GM19025 (cell line): ENCODE data around the gene FUT7.
"Not testable (repeated sequence)": the region's sequence is repeated elsewhere in the genome, so short reads cannot be mapped to it uniquely, and the experiment has no call there.

ENCODE experiments used
- ATAC-seq: cut with Tn5 transposase; IDR thresholded peaks from one replicate; pipeline ENCODE4 v1.9.1; 2021; ENCODE audit warnings: mild to moderate bottlenecking, low read depth, moderate library complexity; ENCODE audit not compliant: unreplicated experiment

FUT7 gene

DNA sequence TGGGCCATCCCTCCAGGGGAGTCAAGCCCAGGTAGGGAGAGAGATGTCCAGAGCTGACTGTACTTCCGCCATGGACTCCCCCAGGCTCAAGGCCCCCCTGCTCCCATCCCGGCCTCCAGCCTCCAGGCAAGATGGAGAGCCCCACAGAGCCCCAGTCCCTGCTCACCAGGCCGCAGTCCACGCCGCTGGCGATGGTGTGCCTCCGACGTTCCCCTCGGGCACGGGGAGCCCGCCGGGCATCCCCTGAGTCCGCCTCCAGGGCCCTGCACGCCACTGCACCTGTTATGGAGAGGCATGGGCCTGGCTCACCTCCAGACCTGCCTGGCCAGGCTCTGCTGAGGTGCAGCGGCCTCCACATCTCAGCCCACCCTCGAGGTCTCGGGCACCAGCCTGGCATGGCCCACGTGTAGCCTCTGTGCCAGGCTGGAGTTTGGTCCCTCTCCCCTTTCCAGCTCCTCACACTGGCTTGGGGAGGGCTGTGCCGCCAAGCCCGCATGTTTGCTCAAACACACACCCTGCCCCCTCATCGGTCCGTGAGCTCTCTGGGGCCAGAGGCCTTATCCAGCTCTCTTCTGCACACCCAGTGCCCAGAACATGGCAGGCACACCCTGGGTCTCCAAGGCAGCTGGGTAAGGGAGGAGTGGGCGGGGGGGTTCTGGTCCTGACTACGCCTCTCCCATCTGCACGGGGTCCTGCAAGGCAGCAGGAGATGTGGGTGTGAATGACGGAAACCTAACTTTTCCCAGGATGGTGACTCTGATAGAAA lies 34.4 kb upstream of the FUT7 start:
- no peak for ATAC-seq

DNA sequence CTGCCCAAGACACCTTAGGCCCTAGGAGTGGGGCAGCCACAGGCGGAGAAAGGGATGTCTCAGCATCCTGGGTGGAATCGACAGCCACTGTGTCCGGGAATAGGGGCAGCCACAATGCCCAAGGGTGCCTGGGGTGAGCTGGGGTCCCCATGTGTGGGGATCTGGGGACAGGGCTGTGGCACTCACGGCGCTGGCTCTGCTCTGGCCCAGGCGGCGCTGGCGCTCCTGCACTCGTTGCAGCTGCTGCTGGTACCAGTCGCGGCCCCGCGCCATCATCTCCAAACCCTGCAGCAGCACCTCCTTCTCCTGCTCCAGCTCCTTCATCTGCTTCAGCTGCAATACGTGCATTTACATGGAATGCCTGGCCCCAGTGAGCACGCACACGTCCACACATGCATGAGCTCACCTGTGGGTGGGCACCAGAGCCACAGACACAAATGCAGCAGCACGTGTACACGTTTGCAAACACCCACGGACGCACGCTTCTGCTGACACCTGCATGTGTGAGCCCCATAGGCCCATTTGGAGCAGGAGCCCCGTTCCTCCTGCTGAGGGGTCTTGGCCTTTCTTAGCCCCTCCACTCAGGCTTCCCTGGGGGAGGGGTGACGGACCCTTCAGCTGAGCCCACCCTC lies 33.6 kb upstream of the FUT7 start:
- no peak for ATAC-seq

DNA sequence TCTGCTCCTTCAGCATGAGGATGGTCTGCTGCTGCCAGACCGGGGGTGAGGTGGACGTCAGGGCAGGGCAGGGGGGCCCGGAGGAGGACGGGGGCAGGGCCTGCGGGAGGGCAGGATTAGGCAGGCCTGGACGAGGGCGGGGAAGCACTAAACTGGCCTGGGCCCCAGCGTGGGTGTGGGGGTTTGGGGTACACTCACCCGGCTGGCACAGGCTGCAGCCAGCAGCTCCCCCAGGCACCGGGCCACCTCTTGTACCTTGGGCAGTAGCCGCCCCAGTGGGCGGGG lies 32.9 kb upstream of the FUT7 start:
- no peak for ATAC-seq

DNA sequence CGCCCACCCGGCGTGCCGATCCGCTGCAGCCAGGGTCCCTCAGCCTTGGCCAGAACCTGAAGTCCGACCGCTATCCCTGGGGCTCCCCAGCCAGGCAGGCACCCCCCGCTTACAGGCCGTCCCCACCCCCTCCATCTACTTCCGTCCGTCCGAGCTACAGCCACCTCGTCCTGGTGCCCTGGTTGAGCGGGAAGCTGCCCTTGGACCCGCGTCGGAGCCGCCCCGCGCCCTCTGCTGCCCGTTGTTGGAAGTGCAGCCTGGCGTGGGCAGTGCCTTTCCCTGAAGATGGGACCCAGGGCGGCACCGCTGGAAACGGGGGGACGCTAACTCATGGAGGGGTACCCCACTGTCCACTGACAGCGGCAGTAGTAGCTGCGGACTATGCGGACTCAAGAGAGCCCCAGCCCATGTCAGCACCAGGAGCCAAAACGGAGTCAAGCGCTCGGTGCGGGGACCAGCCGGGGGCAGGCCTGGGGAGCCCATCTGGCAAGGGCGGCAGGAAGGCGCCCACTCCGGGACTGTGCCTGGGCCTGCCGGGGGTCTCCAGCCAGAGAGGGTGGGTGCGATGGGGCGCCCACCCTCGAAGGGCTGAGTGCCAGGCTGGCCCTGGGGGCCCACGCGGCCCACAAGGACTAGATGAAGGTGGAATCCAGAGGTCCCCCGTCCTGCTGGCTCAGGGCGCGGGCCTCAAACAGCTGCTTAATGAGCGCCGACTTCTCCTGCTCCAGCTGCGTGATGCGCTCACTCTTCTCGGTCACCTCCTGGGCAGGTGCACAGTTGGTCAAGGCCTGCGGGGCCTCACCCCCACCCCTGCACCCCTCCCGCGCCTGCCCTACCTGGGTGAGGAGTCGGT lies 32.4 kb upstream of the FUT7 start:
- no peak for ATAC-seq

DNA sequence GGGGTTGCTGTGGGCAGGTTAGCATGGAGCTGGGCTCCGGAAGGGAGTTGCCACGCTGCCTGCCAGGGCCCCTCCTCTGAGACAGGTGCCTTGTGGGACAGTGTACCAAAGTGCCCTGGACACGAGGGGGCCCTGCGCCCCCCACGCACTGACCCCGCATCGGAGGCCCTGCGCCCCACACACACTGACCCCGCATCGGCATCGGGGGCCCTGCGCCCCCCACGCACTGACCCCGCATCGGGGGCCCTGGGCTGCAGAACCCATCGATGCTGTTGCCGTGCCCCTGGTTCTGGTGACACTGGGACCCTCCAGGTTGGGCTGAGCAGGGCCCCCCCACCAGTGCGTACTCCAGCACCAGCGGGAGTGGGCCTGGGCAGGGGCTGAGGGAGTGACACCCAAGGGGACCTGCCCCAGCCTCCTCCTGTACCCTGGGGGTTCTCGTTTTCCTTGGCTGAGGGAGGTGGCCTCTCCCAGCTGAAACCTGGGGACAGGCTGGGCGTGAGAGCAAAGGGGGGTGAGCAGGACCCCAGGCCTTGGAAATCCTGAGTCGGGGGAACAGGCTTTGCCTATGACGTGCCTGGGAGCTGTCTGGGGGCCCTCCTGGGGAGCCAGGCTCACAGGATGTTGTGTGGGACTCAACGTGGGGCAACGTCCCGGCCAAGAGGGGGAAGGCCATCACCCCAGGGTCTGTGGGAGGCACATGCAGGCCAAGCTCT lies 31.6 kb upstream of the FUT7 start:
- ATAC-seq: no peak

DNA sequence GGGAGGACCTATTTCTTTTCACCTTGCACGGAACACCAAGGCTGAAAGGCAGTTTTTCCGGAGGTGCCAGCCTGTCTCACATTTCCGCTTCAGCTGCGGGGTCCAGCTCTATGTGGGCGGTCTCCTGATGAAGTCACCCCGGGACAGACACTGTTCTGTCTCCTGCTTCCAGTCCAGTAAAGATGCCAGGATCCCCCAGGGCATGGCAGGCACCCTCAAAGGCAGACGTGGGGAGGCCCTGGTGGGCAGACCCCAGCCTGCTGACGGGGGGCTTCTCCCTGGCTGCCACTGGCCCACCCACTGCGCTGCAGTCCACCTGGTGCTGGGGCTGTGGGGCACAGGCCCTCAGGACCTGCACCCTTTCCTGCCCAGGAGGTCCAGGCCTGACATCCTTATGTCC lies 30.9 kb upstream of the FUT7 start:
- ATAC-seq: not testable (repeated sequence)

DNA sequence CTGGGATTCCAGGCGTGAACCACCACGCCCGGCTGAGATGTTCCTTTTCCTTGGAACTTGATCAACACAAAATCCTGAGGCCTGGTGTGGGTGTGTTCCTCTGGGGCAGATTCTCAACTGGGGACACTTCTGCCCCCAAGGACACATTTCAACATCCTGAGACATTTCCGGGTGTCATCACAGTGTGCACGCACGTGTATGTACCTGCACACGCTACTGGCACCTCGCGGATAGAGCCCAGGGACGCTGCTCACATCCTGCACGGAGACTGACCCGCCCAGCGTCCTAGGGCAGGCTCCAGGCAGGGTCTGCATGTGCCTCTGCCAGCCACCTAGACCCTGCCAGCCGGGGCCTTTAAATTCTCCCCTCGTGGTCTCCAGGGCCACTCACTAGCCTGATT lies 30.5 kb upstream of the FUT7 start:
- no peak for ATAC-seq

DNA sequence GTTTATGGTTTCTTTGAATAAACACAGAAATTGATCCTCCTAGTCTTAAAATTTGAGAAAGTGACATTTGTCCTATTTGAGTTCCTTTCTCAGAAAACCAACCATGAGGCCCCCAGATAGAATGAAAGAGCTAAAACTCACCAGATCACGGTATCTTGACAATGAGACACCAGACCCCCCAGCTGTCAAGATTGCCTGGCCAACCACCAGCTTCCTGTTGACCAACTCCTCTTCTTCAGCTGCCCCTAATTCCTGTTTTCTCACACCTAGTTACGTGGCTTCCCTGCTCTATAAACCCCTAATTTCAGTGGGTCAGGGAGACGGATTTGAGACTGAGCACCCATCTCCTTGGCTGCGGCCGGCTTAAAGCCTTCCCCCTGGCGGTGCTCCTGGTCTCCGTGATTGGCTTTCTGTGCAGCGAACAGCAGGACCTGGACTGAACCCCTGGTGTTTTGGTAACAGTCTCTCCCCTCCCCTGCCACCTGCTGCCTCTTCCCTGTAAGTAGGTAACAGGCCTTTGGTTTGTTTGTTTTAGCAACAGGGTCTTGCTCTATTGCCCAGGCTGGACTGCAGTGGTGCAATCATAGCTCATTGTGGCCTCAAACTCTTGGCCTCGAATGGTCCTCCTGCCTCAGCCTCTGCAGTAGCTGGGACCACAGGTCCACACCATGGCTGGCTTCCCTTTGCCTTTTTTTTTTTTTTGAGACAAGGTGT lies 26.8 kb upstream of the FUT7 start:
- no peak for ATAC-seq

DNA sequence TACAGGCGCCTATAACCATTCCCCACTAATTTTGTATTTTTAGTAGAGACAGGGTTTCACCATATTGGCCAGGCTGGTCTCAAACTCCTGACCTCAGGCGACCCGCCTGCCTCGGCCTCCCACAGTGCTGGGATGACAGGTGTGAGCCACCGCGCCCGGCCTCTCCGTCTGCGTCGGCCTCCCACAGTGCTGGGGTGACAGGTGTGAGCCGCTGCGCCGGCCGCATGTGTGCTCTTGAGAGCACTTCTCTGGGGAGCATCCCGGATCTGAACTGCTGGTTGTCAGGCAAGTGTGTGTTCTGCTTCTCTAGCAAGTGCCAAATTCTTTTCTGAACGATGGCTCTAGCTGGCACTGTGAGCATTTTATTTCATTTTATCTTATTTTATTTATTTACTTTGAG lies 25.7 kb upstream of the FUT7 start:
- no peak for ATAC-seq

DNA sequence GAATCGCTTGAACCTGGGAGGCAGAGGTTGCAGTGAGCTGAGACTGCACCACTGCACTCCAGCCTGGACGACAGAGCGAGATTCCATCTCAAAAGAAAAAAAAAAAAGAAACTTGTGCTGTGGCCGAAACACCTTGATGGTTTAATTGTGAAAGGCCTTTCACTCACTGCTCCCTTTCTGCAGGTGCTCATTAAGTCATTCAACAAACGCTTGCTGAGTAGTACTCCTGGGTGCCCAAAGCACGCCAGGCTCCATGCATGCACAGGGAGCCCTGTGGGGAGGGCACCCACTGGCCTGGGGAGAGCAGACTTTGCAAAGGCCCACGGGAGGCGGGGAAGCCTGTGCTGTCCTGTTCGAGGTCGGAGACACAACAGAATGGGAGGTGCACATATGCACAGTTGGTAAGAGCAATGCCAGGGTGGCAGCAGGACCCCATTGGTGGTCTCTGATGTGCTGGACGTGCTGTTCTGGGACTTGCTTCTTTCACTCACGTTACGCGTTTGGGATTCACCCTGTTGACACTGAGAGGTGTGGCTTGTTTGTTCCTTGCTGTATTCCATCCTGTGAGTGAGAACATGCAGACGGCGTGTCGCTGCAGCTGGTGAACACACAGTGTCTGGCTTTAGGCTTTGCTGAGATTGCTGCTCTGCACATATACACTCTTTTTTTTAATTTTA lies 25.0 kb upstream of the FUT7 start:
- no peak for ATAC-seq

DNA sequence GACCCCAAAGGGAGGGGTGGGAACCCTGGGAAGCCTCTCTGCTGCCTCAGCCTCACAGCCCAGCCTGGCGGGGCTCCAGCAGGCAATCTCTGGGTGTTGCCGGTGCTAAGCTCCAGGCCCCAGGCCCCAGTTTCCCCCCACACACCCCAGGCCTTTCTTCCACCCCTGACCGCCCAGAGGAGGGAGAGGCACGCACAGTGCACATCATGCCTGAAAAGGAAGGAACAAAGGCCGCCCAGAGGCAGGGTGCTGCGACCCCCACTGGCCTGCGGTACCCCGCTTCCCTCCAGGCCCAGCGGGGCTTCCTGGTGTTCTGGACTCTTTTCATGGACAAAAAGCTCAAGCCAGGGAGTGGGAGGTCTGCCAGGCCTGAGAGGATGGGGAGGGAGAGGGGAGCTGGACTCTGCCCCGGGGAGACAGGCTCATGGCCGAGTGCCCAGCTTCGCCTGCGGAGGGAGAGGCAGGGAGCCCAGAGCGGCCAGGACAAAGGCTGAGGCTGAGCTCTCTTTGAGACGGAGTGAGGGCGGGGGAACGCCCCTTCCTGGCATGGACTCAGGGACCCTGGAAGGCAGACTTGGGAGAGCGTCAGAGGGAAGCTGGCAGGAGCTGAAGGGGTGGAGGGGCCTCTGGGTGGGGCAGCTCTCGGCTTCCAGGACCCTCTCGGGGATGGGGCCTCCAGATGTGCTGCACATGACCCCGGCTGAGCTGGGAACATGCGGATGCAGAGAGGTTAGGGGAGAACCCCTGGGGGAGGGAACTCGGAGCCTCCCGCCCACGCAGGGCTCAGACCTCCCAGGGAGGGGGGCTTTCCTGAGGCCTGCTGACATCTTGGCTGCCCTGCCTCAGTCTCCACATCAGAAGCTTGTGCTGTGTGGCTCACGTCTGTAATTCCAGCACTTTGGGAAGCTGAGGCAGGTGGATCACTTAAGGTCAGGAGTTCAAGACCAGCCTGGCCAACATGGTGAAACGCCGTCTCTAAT lies 23.8 kb upstream of the FUT7 start:
- no peak for ATAC-seq

DNA sequence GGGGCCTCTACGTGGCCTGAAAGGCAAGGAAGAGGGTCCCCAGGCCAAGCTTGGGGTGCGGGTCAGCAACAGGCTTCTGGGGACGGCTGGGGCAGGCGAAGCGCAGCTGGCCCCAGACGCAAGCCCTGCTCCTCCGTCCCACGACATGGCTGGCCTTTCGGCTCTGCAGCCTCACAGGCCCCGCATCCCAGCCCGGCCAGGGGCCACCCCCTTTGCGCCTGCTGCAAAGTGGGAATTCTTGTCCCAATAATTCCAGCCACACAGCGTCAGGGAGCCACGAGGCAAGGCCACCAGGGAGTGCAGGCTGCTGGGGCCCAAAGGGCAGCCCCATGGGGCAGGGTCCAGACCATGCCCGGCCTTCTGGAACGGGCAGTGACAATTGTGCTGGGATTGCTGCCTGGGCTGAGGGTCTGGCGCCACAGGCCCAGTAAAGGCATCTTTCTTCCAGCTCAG lies 23.1 kb upstream of the FUT7 start:
- ATAC-seq: no peak

DNA sequence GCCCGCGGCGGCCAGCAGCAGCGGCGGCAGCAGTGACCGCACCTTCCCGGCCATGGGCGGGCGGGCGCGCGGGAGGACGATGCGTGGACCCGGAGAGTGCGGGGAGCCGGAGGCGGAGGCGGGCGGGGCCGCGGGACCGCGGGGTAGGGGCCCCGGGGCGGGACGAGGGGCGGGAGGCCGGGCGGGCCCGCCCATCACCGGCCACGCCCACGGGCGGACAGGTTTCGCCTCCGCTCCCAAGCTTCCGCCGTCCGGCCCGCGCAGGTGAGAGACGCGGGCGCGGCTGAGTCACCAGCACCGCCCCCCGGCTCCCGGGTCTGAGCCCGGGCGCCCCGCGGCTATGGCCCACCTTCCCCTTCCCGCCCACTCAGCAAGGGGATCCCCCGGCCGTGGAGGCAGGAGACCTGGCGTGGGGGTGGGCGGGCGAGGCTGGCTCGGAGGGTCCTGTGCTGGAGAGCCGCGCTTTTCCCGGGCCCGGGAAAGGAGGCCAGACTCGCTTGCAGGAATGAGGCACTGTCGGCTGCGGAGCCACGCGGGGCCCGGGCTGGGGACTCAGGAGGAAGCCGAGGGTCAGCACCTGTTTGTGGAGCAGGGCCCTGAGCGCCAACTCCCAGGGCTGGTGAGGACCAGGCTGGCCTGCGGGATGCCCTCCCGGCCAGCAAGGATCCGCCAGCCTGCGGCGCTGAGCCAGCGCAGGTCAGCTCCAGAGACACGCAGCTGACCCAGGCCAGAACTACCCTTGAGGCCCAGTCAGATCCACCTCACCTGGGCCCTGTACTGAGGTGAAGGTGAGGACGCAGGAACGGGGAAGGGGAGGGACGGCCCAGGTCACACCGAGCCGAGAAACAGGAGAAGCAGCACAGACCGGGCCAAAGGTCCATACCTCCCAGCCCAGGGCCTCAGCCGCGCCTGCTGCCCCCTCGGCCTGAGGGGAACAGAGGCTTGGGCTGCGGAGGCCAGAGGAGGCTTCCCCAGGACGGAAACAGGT lies 22.4 kb upstream of the FUT7 start, which contains the start of gene ENTPD2:
TSS of gene ENTPD2 (minus strand) at position 118 of the 988 bp plus-strand sequence. CDS start at position 54, 64 bp downstream.
- ATAC-seq: no peak

DNA sequence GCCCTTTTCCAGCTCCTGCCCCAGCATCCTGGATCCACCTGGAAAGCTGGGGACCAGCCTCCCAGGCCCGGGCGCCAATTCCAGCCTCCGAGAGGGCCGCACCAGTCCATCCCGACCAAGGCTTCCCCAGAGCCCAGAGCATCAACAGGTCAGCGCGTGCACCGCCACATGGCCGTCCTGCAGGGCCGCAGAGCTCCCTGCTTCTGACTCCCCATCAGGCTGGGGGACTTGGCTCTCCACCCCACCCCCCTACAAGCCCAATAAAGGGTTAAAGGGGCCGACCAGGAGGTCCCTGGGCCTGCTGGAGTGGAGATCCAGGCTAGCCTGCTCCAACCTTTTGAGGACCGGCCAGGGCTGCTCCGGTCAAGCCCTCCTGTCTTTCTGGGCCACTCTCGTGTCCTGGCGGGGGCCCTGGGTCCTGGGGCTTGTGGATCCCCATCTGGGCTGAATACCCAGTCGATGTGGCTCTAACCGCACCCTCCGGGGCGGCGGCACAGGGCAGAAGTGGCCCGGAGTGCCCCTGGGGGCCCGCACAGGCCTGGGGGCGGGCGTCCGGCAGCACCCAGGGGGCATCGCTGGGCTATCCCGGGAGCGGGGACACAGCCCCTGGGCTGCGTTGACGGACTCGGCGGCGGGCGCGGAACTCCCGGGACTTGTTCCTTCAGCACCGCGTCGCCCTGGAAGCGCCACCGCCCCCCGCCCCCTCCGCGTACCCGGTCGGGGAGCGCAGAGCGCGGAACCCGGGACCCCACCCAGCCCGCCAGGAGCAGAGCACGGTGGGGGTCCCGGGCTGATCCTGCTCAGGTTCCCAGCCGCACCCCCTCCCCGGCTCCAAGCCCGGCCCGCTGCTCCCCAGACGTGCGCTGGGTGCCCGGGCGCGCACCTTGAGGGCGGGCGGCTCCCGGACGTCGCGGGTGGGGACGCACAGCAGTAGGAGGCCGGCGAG lies 21.4 kb upstream of the FUT7 start:
- no peak for ATAC-seq

DNA sequence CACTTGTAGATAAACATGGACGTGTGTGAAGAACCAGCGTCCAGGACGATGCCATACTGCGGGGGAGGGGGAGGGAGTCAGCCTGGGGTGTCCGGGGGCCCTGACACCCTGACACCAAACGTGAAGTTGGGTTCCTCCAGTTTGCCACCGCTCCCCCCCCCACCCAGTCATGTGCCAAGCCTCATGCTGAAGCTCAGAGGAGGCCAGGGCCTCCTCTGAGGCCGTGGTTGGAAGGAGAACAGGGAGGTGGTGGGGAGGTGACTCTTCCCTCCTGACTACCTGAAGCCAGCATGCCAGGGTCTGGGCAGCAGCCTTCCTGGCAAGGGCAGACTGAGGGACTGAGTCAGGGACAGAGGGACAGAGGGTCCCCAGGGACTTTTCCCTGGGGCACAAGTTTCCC lies 20.4 kb upstream of the FUT7 start:
- ATAC-seq: no peak

DNA sequence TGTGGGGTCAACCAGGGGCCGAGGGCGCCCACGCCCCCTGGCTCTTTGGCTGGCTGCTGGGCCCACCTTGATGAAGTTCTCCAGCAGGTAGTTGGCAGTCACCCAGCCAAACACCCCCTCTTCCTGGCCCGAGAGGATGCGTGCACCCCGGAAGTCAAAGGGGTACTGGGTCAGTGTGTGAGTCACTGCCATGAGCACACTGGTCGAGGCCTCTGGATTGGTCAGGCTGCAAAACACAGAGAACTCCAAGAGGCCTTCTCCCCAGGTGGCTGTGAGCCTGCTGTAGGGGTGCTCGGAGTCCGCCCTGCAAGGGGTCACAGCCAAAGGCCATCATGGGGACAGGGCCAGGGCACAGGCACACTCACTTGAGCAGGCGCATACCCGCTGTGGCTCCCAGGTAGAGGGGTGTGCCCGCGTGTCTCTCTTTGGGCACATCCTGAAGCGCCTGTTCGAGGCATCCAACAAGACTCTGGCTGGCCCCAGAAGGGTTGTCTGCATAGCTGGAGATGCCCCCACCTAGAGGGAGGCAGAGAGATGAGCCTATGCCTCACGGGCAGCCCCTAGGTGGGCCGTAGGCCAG lies 19.3 kb upstream of the FUT7 start:
- no peak for ATAC-seq
